PC-3 (cell line): Measurements from ENCODE around the gene PREP.

ENCODE experiments used
- EZH2 ChIP-seq: fragments of 300-600 bp; sonication (generic); IDR thresholded peaks from one replicate; pipeline ENCODE4 v1.6.1; 2017; ENCODE audit warnings: antibody characterized with exemption, mild to moderate bottlenecking, low read length; ENCODE audit not compliant: unreplicated experiment
- TF ChIP-seq, protein P1 (sequence below): fragments of 300-600 bp; sonication (generic); conservative IDR thresholded peaks from 2 replicates; pipeline ENCODE4 v1.5.1; 2017; ENCODE audit warnings: antibody characterized with exemption, low read depth, mild to moderate bottlenecking, low read length

DNA sequence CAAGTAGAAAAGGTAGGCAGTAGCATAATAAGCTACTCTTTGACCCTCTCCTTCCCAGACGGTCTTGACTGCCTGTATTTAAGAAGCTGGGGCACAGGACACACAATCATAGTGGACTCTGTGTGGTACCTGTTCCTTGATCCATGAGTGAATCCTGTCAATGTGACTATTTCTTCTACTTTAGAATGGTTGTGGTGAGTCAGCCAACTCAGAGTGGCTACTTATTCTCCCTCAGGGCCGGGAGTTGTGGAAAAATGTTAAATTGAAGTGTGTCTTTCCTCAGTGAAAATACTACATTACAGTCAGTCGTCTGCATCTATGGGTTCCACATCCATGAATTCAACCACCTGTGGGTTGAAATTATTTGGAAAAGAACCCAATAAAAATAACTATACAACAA is 30.8 kb upstream of the PREP start:
- TF ChIP-seq, protein P1, sequence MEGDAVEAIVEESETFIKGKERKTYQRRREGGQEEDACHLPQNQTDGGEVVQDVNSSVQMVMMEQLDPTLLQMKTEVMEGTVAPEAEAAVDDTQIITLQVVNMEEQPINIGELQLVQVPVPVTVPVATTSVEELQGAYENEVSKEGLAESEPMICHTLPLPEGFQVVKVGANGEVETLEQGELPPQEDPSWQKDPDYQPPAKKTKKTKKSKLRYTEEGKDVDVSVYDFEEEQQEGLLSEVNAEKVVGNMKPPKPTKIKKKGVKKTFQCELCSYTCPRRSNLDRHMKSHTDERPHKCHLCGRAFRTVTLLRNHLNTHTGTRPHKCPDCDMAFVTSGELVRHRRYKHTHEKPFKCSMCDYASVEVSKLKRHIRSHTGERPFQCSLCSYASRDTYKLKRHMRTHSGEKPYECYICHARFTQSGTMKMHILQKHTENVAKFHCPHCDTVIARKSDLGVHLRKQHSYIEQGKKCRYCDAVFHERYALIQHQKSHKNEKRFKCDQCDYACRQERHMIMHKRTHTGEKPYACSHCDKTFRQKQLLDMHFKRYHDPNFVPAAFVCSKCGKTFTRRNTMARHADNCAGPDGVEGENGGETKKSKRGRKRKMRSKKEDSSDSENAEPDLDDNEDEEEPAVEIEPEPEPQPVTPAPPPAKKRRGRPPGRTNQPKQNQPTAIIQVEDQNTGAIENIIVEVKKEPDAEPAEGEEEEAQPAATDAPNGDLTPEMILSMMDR = no peak
- TF ChIP-seq EZH2 = no peak
